Naive thymus-derived CD4-positive, alpha-beta T cell (primary cell): ENCODE measurements around the gene KLF12. TPM values are rescaled to one million over a fixed set of nuclear protein-coding genes. Genes with fewer than 3 reads are reported as not detected.

Experiments used
- ATAC-seq: fragments of 150-1000 bp; cut with Tn5 transposase; 2 replicates; pipeline ENCODE4 v1.10.0; 2021; ENCODE audit warnings: mild to moderate bottlenecking, moderate library complexity
- CTCF ChIA-PET: fragments of 350-600 bp; sonication (Branson Sonifier 250); formaldehyde crosslinking; loops from one replicate; lab custom pipeline; 2021; ENCODE audit warnings: antibody characterized with exemption; lab: Charles Lee
- POLR2A ChIA-PET: fragments of 350-600 bp; sonication (Branson Sonifier 250); formaldehyde crosslinking; loops from one replicate; lab custom pipeline; 2021; ENCODE audit warnings: antibody characterized with exemption, inconsistent platforms; lab: Charles Lee
- DNase-seq, 9 donors: peaks; one replicate each; pipeline versions ENCODE4 v3.0.0 to v3.0.0-alpha.2; 2020 to 2022; ENCODE audit warnings: mixed read lengths in 1 of 9
- H3K27ac ChIP-seq: one replicate; pipeline ENCODE4 v1.7.0; 2013; ENCODE audit warnings: mild to moderate bottlenecking, low read depth, low read length, moderate library complexity
- H3K27me3 ChIP-seq, 2 donors: one replicate each; pipeline ENCODE4 v1.7.0; 2013; ENCODE audit warnings: low read length in 2 of 2, mild to moderate bottlenecking in 2 of 2, moderate library complexity in 2 of 2; ENCODE audit not compliant: control insufficient read depth in 2 of 2, insufficient read depth in 2 of 2
- H3K36me3 ChIP-seq, 3 experiments: 1 replicate in 2 of 3; 2 replicates in 1 of 3; pipeline ENCODE4 v1.7.0; 2013; ENCODE audit warnings: low read length in 3 of 3, mild to moderate bottlenecking in 3 of 3, moderate library complexity in 1 of 3; ENCODE audit not compliant: insufficient read depth in 3 of 3, control insufficient read depth in 2 of 3
- H3K4me1 ChIP-seq, 2 donors: one replicate each; pipeline ENCODE4 v1.7.0; 2013; ENCODE audit warnings: low read length in 2 of 2, mild to moderate bottlenecking in 2 of 2, moderate library complexity in 1 of 2; ENCODE audit not compliant: control insufficient read depth in 2 of 2, insufficient read depth in 2 of 2
- H3K4me3 ChIP-seq: 2 replicates; pipeline ENCODE4 v1.7.0; 2013; ENCODE audit warnings: mild to moderate bottlenecking, low read length
- H3K9me3 ChIP-seq, 3 experiments: 1 replicate in 2 of 3; 2 replicates in 1 of 3; pipeline ENCODE4 v1.7.0; 2013; ENCODE audit warnings: low read length in 3 of 3; ENCODE audit not compliant: control insufficient read depth in 2 of 3
- H3K27ac Mint-ChIP-seq, 9 donors: one replicate each; pipeline ENCODE4 v1.8.0; 2020 to 2022; ENCODE audit warnings: mixed read lengths in 9 of 9, mild to moderate bottlenecking in 8 of 9, moderate library complexity in 5 of 9, inconsistent platforms in 2 of 9
- H3K27me3 Mint-ChIP-seq, 5 donors: one replicate each; pipeline ENCODE4 v1.8.0; 2021 to 2022; ENCODE audit warnings: mixed read lengths in 5 of 5, mild to moderate bottlenecking in 1 of 5
- H3K36me3 Mint-ChIP-seq, 5 donors: one replicate each; pipeline ENCODE4 v1.8.0; 2020 to 2022; ENCODE audit warnings: mixed read lengths in 5 of 5, mild to moderate bottlenecking in 3 of 5, inconsistent platforms in 1 of 5
- H3K4me1 Mint-ChIP-seq, 7 donors: one replicate each; pipeline ENCODE4 v1.8.0; 2020 to 2022; ENCODE audit warnings: mixed read lengths in 7 of 7, mild to moderate bottlenecking in 3 of 7, inconsistent platforms in 1 of 7
- H3K4me3 Mint-ChIP-seq, 10 donors: one replicate each; pipeline ENCODE4 v1.8.0; 2020 to 2022; ENCODE audit warnings: mild to moderate bottlenecking in 10 of 10, mixed read lengths in 10 of 10, moderate library complexity in 6 of 10, inconsistent platforms in 2 of 10
- H3K9me3 Mint-ChIP-seq, 11 donors: one replicate each; pipeline ENCODE4 v1.8.0; 2020 to 2022; ENCODE audit warnings: mixed read lengths in 11 of 11, mild to moderate bottlenecking in 4 of 11, inconsistent platforms in 1 of 11, moderate library complexity in 1 of 11
- intact Hi-C, 2 donors: fragments of 100-400 bp; cut with micrococcal nuclease; formaldehyde crosslinking; loops; one replicate each; pipeline ENCODE4 v1.15.1; 2023
- polyA plus RNA-seq, 2 donors: library from polyadenylated mRNA; unstranded; fragments of 300-500 nt; fragmentation: Illumina TruSeq; gene quantifications; one replicate each; pipeline ENCODE4 v1.2.3, GENCODE V29; 2021
- total RNA-seq, 6 experiments: library from RNA in 5 of 6; stranded (reverse) in 5 of 6; gene quantifications; 1 replicate in 5 of 6; 2 replicates in 1 of 6; pipeline ENCODE4 v1.2.3 and lab custom pipeline; 2021 to 2026

Gene KLF12
- total and polyA plus RNA-seq, 7 experiments from 2014 or later = 19.9 to 86.9 (median 68.5) TPM

- intact Hi-C loops = loop anchor here in 1 of 2 donors (2.0 kb wide), 1 partner anchor 17 kb away; no protein-coding TSS in a partner anchor
- Histone ChIP-seq H3K27me3 (no peaks in the 10 kb centered on the region), H3K4me1 (peaks cover 0 to 11% of the 10 kb centered on the region in 2 donors), H3K9me3 (no peaks in the 10 kb centered on the region), H3K36me3 (no peaks in the 10 kb centered on the region), H3K4me3 (no peak overlapping the region), H3K27ac (no peak overlapping the region)
- POLR2A ChIA-PET = interaction anchor here (1.2 kb wide), 1 partner anchor 50 kb away, joined by 5 read pairs; no protein-coding TSS in a partner anchor
- Mint-ChIP-seq H3K27ac (peak overlapping the region in 3 of 9 donors; percentile 3 to 40 (median 9)), H3K36me3 (peaks cover 5 to 41% (median 26%) of the 10 kb centered on the region in 5 donors), H3K9me3 (peaks cover 0 to 12% (median 2%) of the 10 kb centered on the region in 11 donors), H3K4me3 (peak overlapping the region in 4 of 10 donors; percentile 2 to 17 (median 7)), H3K4me1 (peaks cover 35 to 89% (median 79%) of the 10 kb centered on the region in 7 donors), H3K27me3 (no peaks in the 10 kb centered on the region)
- CTCF ChIA-PET = no interaction called here
- DNase-seq (no peak), ATAC-seq (no peak)
Measured at GRCh38 chr13:74111901-74112824, 22.0 kb downstream of the KLF12 start.

GRCh38 chr13:74111399-74111798, 22.8 kb downstream of the KLF12 start:
- H3K36me3 Mint-ChIP-seq = peaks cover 5 to 38% (median 24%) of the 10 kb centered on the region in 5 donors
- H3K36me3 ChIP-seq = no peaks in the 10 kb centered on the region
- CTCF ChIA-PET = no interaction called here
- peaks cover 0 to 11% (median 0%) of the 10 kb centered on the region in 11 donors for H3K9me3 Mint-ChIP-seq
- H3K27ac Mint-ChIP-seq = no peak overlapping the region
- H3K9me3 ChIP-seq = no peaks in the 10 kb centered on the region
- intact Hi-C loops = loop anchor here in 1 of 2 donors (2.0 kb wide), 1 partner anchor 17 kb away; no protein-coding TSS in a partner anchor
- H3K4me3 Mint-ChIP-seq = no peak overlapping the region
- ATAC-seq = no peak
- H3K4me3 ChIP-seq = no peak overlapping the region
- H3K27me3 Mint-ChIP-seq = no peaks in the 10 kb centered on the region
- no peak for DNase-seq
- H3K27ac ChIP-seq = no peak overlapping the region
- H3K4me1 Mint-ChIP-seq = peaks cover 33 to 91% (median 79%) of the 10 kb centered on the region in 7 donors
- no peaks in the 10 kb centered on the region for H3K27me3 ChIP-seq
- POLR2A ChIA-PET = interaction anchor here (1.5 kb wide), 1 partner anchor 20 kb away, joined by 3 read pairs; no protein-coding TSS in a partner anchor
- peaks cover 0 to 13% of the 10 kb centered on the region in 2 donors for H3K4me1 ChIP-seq

GRCh38 chr13:74110053-74110452, 24.2 kb downstream of the KLF12 start:
- POLR2A ChIA-PET = interaction anchor here (1.5 kb wide), 1 partner anchor 22 kb away, joined by 3 read pairs; no protein-coding TSS in a partner anchor
- ATAC-seq = no peak
- no peak for DNase-seq
- peaks cover 25 to 88% (median 80%) of the 10 kb centered on the region in 7 donors for H3K4me1 Mint-ChIP-seq
- H3K4me3 Mint-ChIP-seq = peak overlapping the region in 5 of 10 donors; percentile 8 to 33 (median 19)
- Histone ChIP-seq H3K27ac (no peak overlapping the region), H3K4me1 (peaks cover 0 to 22% of the 10 kb centered on the region in 2 donors), H3K9me3 (no peaks in the 10 kb centered on the region), H3K27me3 (no peaks in the 10 kb centered on the region), H3K36me3 (no peaks in the 10 kb centered on the region), H3K4me3 (no peak overlapping the region)
- H3K27me3 Mint-ChIP-seq = no peaks in the 10 kb centered on the region
- peaks cover 5 to 33% (median 19%) of the 10 kb centered on the region in 5 donors for H3K36me3 Mint-ChIP-seq
- intact Hi-C loops = loop anchor here in 1 of 2 donors (2.0 kb wide), 1 partner anchor 19 kb away; no protein-coding TSS in a partner anchor
- peak overlapping the region in 2 of 9 donors; percentile 4 to 17 for H3K27ac Mint-ChIP-seq
- H3K9me3 Mint-ChIP-seq = peaks cover 0 to 5% (median 0%) of the 10 kb centered on the region in 11 donors
- CTCF ChIA-PET = no interaction called here

- H3K9me3 Mint-ChIP-seq = peaks cover 0 to 5% (median 0%) of the 10 kb centered on the region in 11 donors
- no peak overlapping the region for H3K4me3 ChIP-seq
- CTCF ChIA-PET = no interaction called here
- H3K27ac ChIP-seq = no peak overlapping the region
- peaks cover 11 to 87% (median 76%) of the 10 kb centered on the region in 7 donors for H3K4me1 Mint-ChIP-seq
- H3K4me3 Mint-ChIP-seq = peak overlapping the region in 2 of 10 donors; percentile 16 to 29
- peak overlapping the region in 2 of 9 donors; percentile 28 to 52 for H3K27ac Mint-ChIP-seq
- peaks cover 2 to 21% (median 19%) of the 10 kb centered on the region in 5 donors for H3K36me3 Mint-ChIP-seq
- intact Hi-C loops = no loop called here
- no peaks in the 10 kb centered on the region for H3K9me3 ChIP-seq
- no peak for ATAC-seq
- no peaks in the 10 kb centered on the region for H3K36me3 ChIP-seq
- H3K4me1 ChIP-seq = peaks cover 0 to 18% of the 10 kb centered on the region in 2 donors
- H3K27me3 ChIP-seq = no peaks in the 10 kb centered on the region
- no peaks in the 10 kb centered on the region for H3K27me3 Mint-ChIP-seq
- POLR2A ChIA-PET = no interaction called here
- DNase-seq = no peak
Measured at GRCh38 chr13:74107598-74107997, 26.6 kb downstream of the KLF12 start.

- Histone ChIP-seq H3K4me3 (no peak overlapping the region), H3K27me3 (no peaks in the 10 kb centered on the region), H3K9me3 (no peaks in the 10 kb centered on the region), H3K36me3 (no peaks in the 10 kb centered on the region), H3K27ac (no peak overlapping the region), H3K4me1 (peaks cover 0 to 14% of the 10 kb centered on the region in 2 donors)
- Mint-ChIP-seq H3K4me3 (no peak overlapping the region), H3K36me3 (peaks cover 7 to 30% (median 26%) of the 10 kb centered on the region in 5 donors), H3K9me3 (peaks cover 0 to 13% (median 0%) of the 10 kb centered on the region in 11 donors), H3K27ac (no peak overlapping the region), H3K27me3 (no peaks in the 10 kb centered on the region), H3K4me1 (peaks cover 16 to 96% (median 81%) of the 10 kb centered on the region in 7 donors)
- DNase-seq (no peak), ATAC-seq (no peak)
- intact Hi-C loops = loop anchor here in 1 of 2 donors (1.0 to 2.0 kb wide), 2 partner anchors 8 to 15 kb away; no protein-coding TSS in a partner anchor
- POLR2A ChIA-PET = interaction anchor here (0.6 kb wide), 1 partner anchor 26 kb away, joined by 3 read pairs; no protein-coding TSS in a partner anchor
- CTCF ChIA-PET = no interaction called here
Measured at GRCh38 chr13:74105871-74106270, 28.3 kb downstream of the KLF12 start.

GRCh38 chr13:74104661-74105275, 29.4 kb downstream of the KLF12 start:
- Histone ChIP-seq H3K4me3 (no peak overlapping the region), H3K4me1 (peaks cover 0 to 19% of the 10 kb centered on the region in 2 donors), H3K27ac (no peak overlapping the region), H3K27me3 (no peaks in the 10 kb centered on the region), H3K9me3 (no peaks in the 10 kb centered on the region), H3K36me3 (no peaks in the 10 kb centered on the region)
- Mint-ChIP-seq H3K9me3 (peaks cover 0 to 13% (median 0%) of the 10 kb centered on the region in 11 donors), H3K4me1 (peaks cover 8 to 95% (median 80%) of the 10 kb centered on the region in 7 donors), H3K4me3 (no peak overlapping the region), H3K27me3 (no peaks in the 10 kb centered on the region), H3K36me3 (peaks cover 7 to 30% (median 23%) of the 10 kb centered on the region in 5 donors), H3K27ac (peak overlapping the region in 1 of 9 donors; percentile 5)
- ATAC-seq (no peak), DNase-seq (no peak)
- ChIA-PET CTCF (interaction anchor here (0.7 kb wide), 1 partner anchor 338 kb away, joined by 3 read pairs; no protein-coding TSS in a partner anchor), POLR2A (no interaction called here)
- intact Hi-C loops = loop anchor here in 1 of 2 donors (2.0 kb wide), 1 partner anchor 14 kb away; no protein-coding TSS in a partner anchor
